Measurements from ENCODE around the gene ERC2.

DNA sequence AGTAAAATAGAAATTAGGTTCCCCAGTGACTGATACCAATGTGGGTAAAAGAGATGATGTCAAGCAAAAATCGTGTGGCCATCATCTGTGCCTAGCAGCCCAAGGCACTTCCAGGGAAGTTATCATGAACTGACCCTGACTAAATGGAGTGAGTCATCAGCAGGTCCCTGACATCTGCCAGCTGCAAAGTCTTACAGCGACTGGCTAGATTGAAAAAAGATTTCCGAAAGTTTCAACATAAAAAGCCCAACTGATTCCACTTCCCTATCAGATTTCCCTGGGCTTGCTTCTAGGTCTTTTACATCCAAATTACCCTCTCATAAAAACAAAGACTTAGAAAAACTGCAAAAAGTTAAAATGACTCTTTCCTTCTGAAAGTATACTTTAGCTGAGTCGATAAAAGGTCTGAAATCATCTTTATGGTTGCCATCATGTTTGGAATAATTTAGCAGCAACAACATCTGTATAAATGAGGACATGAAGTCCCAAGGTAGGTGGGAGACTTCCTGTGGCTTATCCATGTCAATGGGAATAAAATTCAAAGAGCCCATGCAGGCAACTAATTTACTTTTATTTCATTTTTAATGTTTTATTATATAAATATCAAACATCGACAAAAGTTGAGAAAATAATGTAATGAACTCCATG lies 342.8 kb downstream of the ERC2 start:
- TF ChIP-seq, protein P1, sequence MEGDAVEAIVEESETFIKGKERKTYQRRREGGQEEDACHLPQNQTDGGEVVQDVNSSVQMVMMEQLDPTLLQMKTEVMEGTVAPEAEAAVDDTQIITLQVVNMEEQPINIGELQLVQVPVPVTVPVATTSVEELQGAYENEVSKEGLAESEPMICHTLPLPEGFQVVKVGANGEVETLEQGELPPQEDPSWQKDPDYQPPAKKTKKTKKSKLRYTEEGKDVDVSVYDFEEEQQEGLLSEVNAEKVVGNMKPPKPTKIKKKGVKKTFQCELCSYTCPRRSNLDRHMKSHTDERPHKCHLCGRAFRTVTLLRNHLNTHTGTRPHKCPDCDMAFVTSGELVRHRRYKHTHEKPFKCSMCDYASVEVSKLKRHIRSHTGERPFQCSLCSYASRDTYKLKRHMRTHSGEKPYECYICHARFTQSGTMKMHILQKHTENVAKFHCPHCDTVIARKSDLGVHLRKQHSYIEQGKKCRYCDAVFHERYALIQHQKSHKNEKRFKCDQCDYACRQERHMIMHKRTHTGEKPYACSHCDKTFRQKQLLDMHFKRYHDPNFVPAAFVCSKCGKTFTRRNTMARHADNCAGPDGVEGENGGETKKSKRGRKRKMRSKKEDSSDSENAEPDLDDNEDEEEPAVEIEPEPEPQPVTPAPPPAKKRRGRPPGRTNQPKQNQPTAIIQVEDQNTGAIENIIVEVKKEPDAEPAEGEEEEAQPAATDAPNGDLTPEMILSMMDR (IDR thresholded peaks at IDR 0.05; ENCODE audit: low read depth, low read length): no peak
- TF ChIP-seq, protein P2, sequence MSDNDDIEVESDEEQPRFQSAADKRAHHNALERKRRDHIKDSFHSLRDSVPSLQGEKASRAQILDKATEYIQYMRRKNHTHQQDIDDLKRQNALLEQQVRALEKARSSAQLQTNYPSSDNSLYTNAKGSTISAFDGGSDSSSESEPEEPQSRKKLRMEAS (IDR thresholded peaks at IDR 0.05; ENCODE audit: low read depth, low read length): no peak
- TF ChIP-seq POLR2A (IDR thresholded peaks at IDR 0.05; ENCODE audit: extremely low read depth, insufficient read length): no peak

All from NB4 (cell line).